HAP-1 (cell line): ENCODE measurements around the gene TNP2.

ENCODE experiments used
- DNase-seq, 2 experiments: peaks; one replicate each; pipeline ENCODE4 v3.0.0-alpha.2; 2016 to 2020; ENCODE audit warnings: low spot score in 2 of 2
- H3K27me3 ChIP-seq: fragments of 250-450 bp; sonication (Bioruptor Pico); 2 replicates; pipeline ENCODE4 v1.5.1; 2020; ENCODE audit warnings: low read depth, mild to moderate bottlenecking, moderate library complexity
- H3K36me3 ChIP-seq: fragments of 250-450 bp; sonication (Bioruptor Pico); replicated peaks from 2 replicates; pipeline ENCODE4 v1.5.1; 2020; ENCODE audit warnings: mild to moderate bottlenecking
- H3K4me1 ChIP-seq: fragments of 250-450 bp; sonication (Bioruptor Pico); 2 replicates; pipeline ENCODE4 v1.5.1; 2020; ENCODE audit warnings: mild to moderate bottlenecking
- H3K4me3 ChIP-seq: fragments of 250-450 bp; sonication (Bioruptor Pico); 2 replicates; pipeline ENCODE4 v1.5.1; 2020; ENCODE audit warnings: mild to moderate bottlenecking, moderate library complexity
- H3K9me3 ChIP-seq: fragments of 250-450 bp; sonication (Bioruptor Pico); 2 replicates; pipeline ENCODE4 v1.5.1; 2020; ENCODE audit warnings: mild to moderate bottlenecking, moderate library complexity
- in situ Hi-C: fragments of 300-500 bp; cut with MboI; formaldehyde crosslinking; loops from 3 replicates; pipeline ENCODE4 v1.14.3; 2020; ENCODE audit warnings: low sequenced_read_pairs, inconsistent platforms, mixed read lengths

The TNP2 gene

DNA sequence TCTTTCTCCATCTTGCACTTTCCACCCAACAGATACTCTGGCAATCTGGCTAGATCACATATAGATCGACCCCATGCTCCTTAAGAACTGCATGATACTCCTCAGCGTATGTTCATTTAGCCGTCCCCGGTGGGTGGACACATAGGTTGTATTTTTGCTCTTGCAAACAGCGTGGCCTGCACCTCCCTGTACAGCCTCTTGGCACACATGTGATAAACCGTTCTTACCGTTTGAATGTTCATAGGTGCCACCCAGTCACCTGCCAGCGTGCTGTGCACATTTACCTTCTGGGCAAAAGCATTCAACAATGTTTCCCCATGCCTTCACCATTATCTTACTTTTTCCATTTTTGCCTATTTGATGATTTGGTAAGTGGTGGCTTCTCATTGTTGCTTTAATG, 6.2 kb downstream of the TNP2 start:
- no peaks in the 10 kb centered on the region for H3K4me1 ChIP-seq
- H3K4me3 ChIP-seq, result no peak overlapping the region
- no peak for DNase-seq
- in situ Hi-C loops, result loop anchor here (5.0 kb wide), 1 partner anchor 296 kb away; no protein-coding TSS in a partner anchor
- H3K9me3 ChIP-seq, result no peaks in the 10 kb centered on the region
- no peaks in the 10 kb centered on the region for H3K36me3 ChIP-seq
- no peaks in the 10 kb centered on the region for H3K27me3 ChIP-seq

DNA sequence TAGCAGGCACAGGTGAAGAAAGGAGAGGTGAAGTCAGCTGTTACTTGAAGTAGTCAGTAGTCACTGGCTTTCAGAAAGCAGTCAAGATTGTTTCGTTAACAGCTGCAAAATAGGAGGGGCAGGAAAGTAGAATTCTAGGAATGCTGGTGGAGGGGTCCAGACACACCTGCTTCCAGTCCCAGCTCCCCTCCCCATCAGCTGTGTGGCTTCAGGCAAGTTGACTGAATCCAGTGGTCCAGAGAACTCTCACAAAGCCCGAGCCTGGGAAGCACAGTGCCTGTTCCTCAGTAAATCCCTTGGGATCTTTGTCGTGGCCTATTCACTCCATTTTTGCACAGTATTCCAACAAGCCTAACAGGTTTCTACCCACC, 8.5 kb downstream of the TNP2 start:
- H3K36me3 ChIP-seq, result no peaks in the 10 kb centered on the region
- no peaks in the 10 kb centered on the region for H3K9me3 ChIP-seq
- H3K4me1 ChIP-seq, result peaks cover 4% of the 10 kb centered on the region
- no peaks in the 10 kb centered on the region for H3K27me3 ChIP-seq
- no peak for DNase-seq
- in situ Hi-C loops, result loop anchor here (5.0 kb wide), 1 partner anchor 293 kb away; no protein-coding TSS in a partner anchor
- H3K4me3 ChIP-seq, result no peak overlapping the region

DNA sequence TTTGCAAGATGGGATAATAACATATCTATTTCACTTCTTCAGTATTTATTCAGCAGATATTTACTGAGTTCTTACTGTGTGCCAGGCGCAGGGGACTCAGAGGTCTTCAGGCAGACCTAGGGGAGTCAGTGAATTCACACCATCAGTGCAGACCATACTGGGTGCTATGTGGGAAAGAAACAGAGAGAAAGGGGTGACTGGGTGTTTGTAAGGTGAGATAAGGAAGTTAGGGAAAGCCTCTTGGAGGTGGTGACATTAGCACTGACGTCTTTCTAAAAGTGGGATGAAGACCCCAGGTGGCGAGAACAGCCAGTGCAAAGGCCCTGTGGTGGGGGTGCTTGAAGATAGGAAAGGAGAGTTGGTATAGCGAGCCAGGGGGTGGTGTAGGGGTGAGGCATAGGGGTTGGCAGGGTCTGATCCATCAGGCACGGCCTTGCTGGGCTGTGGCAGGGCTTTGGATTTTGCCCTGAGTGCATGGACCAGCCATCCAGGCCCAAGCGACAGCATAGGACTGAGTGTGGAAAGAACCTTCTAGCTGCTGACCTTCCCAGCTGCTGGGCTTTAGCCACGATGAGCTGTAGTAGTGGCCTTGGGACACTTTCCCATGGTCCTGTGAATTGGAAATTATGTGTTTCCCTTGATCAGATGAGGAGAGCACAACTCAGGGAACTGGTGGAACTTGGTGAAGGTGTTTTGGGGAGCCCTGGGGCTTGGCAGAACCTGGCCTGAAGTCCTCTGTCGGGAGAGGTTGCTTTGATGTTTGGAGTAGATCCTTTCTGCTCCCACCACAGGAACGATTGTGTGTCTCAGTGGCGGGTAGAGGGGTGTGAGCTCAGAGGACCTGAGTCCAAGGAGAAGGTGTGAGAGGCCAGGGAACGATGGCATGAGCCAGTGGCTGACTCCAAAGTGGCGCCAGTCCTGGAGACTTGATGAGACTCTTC, 9.2 kb downstream of the TNP2 start:
- in situ Hi-C loops, result loop anchor here (5.0 kb wide), 1 partner anchor 293 kb away; no protein-coding TSS in a partner anchor

DNA sequence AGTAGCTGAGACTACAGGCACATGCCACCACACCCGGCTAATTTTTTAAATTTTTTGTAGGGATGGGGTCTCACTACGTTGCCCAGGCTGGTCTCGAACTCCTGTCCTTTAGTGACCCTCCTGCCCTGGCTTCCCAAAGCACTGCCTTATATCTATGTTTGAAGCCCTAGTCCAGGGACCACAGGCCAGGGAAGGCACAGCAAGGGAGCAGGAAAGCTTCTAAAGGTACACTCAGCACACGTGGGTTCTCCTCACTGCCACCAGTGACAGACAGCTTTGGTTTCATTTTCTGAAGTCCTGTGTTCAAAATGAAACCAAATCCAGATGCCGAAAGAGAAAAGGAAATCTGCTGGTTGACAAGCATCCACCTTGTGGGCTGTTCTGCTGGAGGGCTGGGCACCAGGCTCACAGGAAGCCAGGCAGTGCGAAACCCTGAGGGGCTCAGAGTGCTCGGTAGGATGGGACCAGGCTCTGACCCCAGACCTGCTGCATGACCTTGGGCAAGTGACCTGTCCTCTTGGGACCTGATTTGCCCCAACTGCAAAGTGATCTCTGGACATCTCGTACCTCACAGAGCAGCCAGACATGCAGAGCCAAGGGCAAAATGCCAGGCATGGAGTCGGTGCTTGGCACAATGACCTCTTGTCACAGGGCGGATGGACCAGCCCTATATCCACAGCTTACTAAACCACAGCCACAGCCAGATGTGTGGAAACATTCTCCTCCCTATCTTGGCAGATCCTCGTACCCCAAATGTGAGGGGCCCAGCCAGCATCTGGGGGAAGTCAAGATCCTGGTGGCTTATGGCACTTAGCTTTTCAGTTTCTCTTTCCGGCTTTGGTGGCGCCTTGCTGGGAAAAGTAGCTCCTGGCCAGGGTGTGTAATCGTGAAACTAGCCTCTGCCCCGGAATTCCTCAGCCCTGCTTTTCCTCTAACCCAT, 10.3 kb downstream of the TNP2 start:
- no peak for DNase-seq
- H3K4me1 ChIP-seq, result peaks cover 11% of the 10 kb centered on the region
- H3K27me3 ChIP-seq, result no peaks in the 10 kb centered on the region
- H3K36me3 ChIP-seq, result no peaks in the 10 kb centered on the region
- H3K9me3 ChIP-seq, result no peaks in the 10 kb centered on the region
- no peak overlapping the region for H3K4me3 ChIP-seq
- in situ Hi-C loops, result no loop called here

More for the DNA sequence above, 9.2 kb downstream of the TNP2 start:
- no peak overlapping the region for H3K4me3 ChIP-seq
- H3K4me1 ChIP-seq, result peaks cover 4% of the 10 kb centered on the region
- no peaks in the 10 kb centered on the region for H3K36me3 ChIP-seq
- no peaks in the 10 kb centered on the region for H3K27me3 ChIP-seq
- no peaks in the 10 kb centered on the region for H3K9me3 ChIP-seq
- no peak for DNase-seq

DNA sequence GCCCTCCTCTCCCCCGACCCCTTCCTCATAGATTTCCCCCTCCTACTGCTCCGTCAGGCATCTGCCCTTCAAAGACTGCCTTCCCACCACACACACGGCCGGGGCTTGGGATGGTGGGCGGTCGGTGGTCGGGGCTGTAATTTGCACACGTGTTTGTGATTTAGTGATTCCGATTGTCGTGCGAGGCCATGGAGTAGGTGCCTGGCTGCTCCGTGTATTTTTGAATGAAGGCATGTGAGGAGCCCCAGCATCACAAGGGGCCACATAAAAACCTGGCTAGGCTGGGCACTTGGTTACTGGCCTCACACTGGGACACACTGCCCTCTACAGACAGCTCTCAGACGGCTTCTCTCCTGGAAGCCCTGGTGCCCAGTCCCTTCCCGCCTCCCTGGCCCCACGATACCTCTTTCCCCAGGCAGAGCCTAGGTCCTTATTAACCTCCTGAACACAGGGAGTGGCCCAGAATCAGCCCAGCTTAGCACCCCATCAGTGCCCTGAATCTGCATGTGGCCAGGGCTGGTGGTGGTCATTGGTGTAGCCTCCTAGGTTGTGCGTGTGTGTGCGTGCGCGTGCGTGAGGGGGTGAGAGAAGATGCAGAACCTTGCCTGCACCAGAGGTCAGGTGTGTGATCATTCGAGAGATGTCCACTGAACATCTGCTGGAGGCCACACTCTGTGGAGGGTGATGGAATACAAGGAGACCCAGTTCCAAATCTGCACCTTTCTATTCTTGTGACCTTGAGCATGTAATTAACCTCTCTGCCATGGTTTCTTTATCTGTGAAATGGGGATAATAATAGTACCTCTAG, 11.8 kb downstream of the TNP2 start:
- no peaks in the 10 kb centered on the region for H3K9me3 ChIP-seq
- H3K27me3 ChIP-seq, result no peaks in the 10 kb centered on the region
- in situ Hi-C loops, result no loop called here

DNA sequence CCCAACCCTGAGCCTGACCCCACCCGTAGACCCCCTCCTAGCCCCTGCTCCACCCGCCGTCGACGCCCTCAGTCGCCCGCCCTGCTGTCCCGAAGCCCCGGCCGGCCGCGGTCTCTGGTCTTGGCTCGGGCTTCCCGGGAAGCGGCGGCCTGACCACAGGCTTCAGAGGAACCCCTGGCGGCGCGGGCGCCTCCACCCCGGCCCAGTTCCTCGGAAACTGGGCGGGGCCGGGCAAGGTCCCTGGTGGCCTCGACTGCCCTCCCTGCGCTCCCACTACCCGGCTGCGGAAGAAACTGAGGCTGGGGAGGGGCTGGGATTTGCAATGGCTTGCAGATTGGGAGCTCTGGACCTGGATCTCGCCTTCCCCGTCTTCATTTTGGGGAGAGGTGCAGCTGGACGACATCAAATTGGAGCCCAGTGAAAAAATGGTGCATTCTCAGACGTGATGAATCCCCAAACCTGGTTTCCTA, 12.4 kb downstream of the TNP2 start:
- H3K4me3 ChIP-seq, result peak overlapping the region; percentile 77
- peak; percentile 31 to 75 for DNase-seq
- in situ Hi-C loops, result no loop called here
- no peaks in the 10 kb centered on the region for H3K36me3 ChIP-seq
- no peaks in the 10 kb centered on the region for H3K9me3 ChIP-seq
- no peaks in the 10 kb centered on the region for H3K27me3 ChIP-seq
- H3K4me1 ChIP-seq, result peaks cover 11% of the 10 kb centered on the region

More for the DNA sequence above, 11.8 kb downstream of the TNP2 start:
- no peaks in the 10 kb centered on the region for H3K36me3 ChIP-seq
- DNase-seq, result peak; percentile 79 to 84
- H3K4me1 ChIP-seq, result peaks cover 11% of the 10 kb centered on the region
- peak overlapping the region; percentile 77 for H3K4me3 ChIP-seq

DNA sequence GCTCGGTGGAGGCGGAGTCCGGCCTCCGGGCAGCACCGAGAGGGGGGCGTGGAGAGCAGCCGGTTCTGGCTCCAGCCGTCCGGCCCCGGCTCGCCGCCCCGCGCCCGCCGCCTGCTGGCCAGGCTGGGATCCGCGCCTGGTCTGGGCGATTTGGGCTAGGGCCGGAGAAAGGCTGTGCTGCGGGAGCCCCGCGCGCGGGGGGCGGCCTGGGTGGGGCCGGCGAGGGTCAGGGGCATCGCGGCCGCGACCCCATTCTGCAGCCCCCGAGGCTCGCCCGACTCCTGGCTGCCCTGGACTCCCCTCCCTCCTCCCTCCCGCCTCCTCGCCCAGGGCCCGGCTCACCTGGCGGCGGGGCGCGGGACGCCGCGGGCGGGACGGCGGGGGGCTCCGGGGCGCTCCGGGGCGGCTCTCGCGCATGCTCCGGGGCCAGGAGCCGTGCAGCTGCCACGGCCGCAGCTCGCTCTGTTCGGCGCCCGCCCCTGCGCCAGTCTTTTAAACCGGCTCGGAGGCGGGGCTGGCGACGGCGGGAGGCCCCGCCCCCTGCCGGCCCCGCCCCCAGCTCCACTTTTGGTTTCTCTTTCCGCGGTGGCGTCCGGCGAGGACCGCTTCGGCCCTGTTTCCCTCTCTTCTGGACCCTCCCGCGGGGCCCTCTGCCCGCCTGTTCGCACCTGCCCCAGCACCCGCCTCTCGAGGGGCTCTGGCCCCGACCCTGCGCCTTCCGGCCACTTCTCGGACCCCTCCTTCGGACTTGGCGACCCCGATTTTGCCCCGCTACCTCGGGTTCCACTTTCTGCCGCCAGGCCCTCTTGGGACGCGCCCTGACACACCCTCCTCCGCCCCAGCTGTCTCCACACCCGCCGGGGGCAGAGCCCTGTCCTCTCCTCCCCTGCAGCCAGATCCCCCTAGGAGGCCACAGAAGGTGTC, 13.1 kb downstream of the TNP2 start, which contains the start of gene SOCS1:
TSS of gene SOCS1 (minus strand) at position 468 of the 924 bp plus-strand sequence. CDS start 726 bp downstream, outside the sequence.
- Histone ChIP-seq H3K4me3 (peak within 1 kb of the TSS; percentile 77), H3K9me3 (no peaks in the 10 kb centered on the region), H3K4me1 (peaks cover 11% of the 10 kb centered on the region), H3K27me3 (no peaks in the 10 kb centered on the region), H3K36me3 (no peaks in the 10 kb centered on the region)
- peak; percentile 77 to 87 for DNase-seq
- in situ Hi-C loops, result no loop called here

DNA sequence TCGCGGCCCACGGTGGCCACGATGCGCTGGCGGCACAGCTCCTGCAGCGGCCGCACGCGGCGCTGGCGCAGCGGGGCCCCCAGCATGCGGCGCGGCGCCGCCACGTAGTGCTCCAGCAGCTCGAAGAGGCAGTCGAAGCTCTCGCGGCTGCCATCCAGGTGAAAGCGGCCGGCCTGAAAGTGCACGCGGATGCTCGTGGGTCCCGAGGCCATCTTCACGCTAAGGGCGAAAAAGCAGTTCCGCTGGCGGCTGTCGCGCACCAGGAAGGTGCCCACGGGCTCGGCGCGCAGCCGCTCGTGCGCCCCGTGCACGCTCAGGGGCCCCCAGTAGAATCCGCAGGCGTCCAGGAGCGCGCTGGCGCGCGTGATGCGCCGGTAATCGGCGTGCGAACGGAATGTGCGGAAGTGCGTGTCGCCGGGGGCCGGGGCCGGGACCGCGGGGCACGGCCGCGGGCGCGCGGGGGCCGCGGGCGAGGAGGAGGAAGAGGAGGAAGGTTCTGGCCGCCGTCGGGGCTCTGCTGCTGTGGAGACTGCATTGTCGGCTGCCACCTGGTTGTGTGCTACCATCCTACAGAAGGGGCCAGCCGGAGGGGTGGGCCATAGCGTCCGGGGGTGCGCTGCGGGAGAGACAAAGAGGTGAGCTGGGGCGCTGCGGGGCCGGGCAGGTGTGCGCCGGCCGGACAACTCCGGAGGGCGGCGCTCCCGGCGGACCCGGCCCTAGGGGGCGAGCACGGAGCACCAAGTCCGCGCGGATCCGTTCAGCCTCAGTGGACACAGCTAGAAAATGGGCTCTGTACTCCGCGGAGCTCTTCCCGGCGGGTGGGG, 14.0 kb downstream of the TNP2 start:
- in situ Hi-C loops, result no loop called here
- H3K9me3 ChIP-seq, result no peaks in the 10 kb centered on the region
- peak; percentile 28 to 64 for DNase-seq
- H3K27me3 ChIP-seq, result no peaks in the 10 kb centered on the region
- H3K4me1 ChIP-seq, result peaks cover 11% of the 10 kb centered on the region
- H3K36me3 ChIP-seq, result no peaks in the 10 kb centered on the region
- peak overlapping the region; percentile 77 for H3K4me3 ChIP-seq

DNA sequence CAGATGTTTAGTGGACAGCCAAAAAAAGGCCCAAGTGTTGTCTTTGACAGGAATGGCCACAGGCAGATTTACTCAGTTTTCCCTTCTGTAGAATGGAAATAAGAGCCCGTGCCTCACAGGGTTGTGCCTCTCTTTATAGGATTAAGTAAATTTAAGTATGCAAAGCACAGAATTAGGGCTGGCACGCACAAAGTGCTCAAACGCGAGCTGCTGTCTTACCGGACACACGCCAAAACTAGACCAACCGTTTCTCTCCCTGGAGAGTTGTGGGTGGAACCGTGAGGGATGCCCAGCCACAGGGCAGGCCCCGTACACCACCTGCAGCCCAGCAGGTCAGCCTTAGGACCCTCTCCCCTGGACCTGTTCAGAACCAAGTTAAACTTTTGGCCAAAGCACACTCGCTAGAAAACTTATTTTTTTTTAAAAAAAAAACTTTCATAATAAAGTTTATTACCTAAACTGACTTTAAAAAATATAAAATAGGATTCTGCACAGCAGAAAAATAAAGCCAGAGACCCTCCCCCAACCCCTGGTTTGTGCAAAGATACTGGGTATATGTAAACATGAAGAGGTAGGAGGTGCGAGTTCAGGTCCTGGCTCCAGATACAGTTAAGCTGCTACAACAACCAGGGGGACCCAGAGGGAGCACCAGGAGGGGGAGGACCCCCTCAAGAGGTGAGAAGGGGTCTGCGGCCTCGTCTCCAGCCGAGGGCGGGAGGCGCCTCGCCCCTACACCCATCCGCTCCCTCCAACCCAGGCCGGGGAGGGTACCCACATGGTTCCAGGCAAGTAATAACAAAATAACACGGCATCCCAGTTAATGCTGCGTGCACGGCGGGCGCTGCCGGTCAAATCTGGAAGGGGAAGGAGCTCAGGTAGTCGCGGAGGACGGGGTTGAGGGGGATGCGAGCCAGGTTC, 14.9 kb downstream of the TNP2 start:
- Histone ChIP-seq H3K36me3 (no peaks in the 10 kb centered on the region), H3K4me3 (peak overlapping the region; percentile 77), H3K4me1 (peaks cover 11% of the 10 kb centered on the region), H3K27me3 (no peaks in the 10 kb centered on the region), H3K9me3 (no peaks in the 10 kb centered on the region)
- in situ Hi-C loops, result no loop called here
- DNase-seq, result no peak

DNA sequence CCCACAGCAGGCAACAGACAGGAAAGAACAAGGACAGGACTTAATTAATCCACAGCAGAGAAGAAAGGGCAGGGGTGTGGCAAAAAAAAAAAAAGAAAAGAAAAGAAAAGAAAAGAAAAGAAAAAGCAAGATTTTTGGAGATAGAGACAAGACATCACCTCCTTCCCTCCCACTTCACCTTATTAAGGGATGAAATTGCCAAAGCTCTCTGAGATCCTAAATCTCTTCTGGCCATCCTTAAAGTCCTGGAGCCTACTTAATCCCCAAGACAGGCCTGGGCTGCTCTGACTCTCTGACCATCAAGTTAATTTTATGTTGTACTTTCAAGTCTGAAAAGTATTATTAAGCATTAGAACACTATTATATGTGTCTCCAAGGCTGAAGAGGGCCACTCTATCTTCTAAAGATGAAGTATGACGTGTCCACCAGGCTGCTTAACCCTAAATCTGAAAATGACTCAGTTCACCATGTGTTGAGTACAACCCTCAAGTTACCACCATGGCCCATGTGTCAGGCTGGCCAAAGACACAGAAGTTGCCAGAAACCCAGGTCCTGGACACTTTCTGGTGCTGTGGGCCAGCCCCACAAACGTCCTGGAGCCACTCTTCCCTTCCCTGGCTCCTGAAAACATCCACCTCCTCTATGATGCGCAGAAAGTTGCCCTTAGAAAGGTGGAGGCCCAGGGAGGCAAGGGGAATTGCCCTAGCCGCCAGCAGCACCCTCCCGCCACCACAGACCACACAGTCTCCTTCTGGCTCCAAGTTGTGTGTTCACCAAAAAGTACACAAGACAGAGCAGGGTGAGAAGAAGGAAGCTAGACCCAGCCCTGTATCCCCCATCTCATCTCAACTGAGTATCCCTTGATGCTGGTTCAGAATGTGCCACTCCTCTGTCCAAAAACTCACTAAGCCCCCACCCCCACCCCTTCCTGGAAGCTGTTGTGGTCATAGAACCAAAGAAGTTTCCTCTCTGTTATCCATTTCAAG, 15.8 kb downstream of the TNP2 start:
- no peaks in the 10 kb centered on the region for H3K36me3 ChIP-seq
- H3K9me3 ChIP-seq, result no peaks in the 10 kb centered on the region
- no peak for DNase-seq
- in situ Hi-C loops, result no loop called here
- H3K27me3 ChIP-seq, result no peaks in the 10 kb centered on the region
- peaks cover 11% of the 10 kb centered on the region for H3K4me1 ChIP-seq
- H3K4me3 ChIP-seq, result no peak overlapping the region
